ENCODE data around the gene SPATA6L.
"Not testable (repeated sequence)": the region's sequence is repeated elsewhere in the genome, so short reads cannot be mapped to it uniquely, and the experiment has no call there.

SPATA6L gene

DNA sequence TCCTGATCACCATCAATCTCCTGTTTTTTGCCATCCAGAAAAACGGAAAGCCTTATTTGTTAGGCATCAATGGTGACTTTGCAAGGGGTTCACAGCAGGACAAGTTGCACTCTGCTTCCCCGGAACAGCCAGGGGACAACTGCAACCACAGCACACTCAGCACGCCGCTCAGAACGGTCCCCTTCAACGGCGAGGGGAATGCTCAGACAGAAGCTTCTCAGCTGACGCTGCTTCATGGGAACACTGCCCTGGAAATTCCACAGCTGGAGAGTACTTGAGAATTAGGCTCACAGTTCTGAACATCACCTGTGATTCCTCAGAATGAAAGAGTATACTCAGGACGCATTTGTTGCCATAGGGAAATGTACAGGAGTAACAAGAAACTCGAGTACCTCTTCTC, 44.3 kb downstream of the SPATA6L start:
- no peak for DNase-seq

GRCh38 chr9:4620881-4621555, 45.3 kb downstream of the SPATA6L start:
- no peak for DNase-seq

DNA sequence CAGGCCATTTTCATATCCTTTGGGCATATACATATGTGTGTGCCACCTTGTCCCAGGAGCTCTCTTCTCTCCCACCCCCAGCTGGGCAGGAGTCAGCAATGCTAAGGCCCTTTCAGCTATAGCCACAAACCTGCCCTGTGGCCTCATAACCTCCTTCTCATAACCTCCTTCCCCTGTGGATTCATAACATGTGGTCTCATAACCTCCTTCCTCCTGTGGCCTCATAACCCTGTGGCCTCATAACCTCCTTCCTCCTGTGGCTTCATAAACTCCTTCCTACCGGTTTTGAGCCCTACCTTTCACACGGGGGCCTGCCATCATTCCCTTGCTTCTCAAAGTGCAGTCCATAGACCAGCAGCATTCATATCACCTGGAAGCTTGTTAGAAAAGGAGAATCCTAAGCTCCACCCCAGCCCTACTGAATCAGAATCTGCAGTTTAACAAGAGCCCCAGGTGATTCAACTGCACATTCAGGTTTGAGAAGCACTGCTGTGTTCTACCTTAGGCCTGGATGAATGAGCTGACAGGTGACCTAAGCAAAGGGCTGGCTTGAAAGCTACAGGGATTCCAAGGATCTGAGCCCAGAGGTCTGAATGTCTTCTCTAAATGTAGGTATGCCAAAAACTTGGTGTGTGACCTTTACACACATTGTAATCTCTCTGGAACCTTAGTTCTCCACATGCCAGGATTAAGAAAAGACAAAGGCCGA, 46.1 kb downstream of the SPATA6L start:
- DNase-seq, result no peak

DNA sequence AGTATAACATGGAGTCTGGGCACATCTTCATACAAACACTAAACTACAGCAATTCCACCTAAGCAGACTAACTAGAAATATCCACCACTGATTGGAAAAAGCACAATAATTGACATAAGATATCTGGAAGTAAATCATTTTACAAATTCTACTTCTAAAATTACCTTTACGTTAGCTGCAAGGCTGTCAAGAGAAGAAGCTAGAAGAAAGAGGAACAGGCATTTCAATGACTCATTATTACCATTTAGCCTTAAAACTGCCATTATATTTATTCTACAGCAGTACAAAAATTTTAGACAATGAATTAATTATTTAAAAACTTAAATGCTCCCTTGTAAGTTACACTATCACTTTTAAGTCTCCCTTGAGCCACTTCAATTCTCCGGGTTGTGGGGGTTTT, 47.6 kb downstream of the SPATA6L start:
- no peak for DNase-seq

- no peak for DNase-seq
Observed at GRCh38 chr9:4617752-4618151, 48.5 kb downstream of the SPATA6L start.

- DNase-seq, result no peak
Observed at GRCh38 chr9:4615778-4616177, 50.5 kb downstream of the SPATA6L start.

DNA sequence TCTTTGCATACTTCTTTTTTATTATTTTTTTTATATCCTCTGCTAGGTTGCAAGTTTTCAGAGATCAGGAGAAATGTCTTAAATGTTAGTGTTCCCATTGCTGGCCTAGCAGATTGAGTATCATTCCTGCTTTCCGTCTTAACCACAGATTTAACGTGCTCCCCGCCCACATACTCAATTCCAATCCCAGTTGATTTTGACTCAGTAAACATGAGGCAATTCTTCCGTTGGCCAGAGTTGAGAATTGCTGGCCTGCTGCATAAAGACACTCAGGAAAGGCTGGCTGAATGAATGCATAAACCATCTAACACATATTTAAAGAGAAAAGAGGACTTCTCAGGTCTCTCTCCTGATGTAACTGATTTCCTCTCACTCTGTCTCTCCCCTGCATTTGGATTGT, 51.0 kb downstream of the SPATA6L start:
- DNase-seq, result no peak

GRCh38 chr9:4614627-4615026, 51.7 kb downstream of the SPATA6L start:
- DNase-seq, result no peak

DNA sequence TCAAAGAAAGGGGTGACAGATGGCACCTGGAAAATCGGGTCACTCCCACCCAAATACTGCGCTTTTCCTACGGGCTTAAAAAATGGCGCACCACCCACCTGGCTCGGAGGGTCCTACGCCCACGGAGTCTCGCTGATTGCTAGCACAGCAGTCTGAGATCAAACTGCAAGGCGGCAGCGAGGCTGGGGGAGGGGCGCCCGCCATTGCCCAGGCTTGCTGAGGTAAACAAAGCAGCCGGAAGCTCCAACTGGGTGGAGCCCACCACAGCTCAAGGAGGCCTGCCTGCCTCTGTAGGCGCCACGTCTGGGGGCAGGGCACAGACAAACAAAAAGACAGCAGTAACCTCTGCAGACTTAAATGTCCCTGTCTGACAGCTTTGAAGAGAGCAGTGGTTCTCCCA, 60.2 kb downstream of the SPATA6L start:
- DNase-seq, result not testable (repeated sequence)

GRCh38 chr9:4604678-4605095, 61.6 kb downstream of the SPATA6L start:
- DNase-seq, result peak; percentile 74

DNA sequence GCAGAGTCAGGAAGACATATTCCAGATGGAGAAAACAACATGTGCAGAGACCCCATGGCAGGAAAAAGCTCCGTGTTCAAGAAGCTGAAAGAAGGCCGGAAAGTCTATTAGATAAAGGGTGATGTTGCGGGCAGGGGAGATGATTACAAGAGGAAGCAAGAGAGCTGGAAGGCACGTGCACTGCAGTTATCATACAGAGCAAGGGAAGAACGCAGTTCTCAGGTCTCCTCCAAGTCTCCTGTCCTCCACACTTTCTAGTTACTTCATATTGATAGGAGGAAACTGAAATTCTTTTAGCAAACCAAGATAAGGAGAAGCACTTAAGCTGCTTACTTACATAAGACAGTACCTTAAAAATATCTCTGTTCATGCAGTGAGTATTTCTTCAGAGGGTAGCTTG, 62.5 kb downstream of the SPATA6L start:
- no peak for DNase-seq

GRCh38 chr9:4600368-4600767, 65.9 kb downstream of the SPATA6L start:
- DNase-seq, result no peak

DNA sequence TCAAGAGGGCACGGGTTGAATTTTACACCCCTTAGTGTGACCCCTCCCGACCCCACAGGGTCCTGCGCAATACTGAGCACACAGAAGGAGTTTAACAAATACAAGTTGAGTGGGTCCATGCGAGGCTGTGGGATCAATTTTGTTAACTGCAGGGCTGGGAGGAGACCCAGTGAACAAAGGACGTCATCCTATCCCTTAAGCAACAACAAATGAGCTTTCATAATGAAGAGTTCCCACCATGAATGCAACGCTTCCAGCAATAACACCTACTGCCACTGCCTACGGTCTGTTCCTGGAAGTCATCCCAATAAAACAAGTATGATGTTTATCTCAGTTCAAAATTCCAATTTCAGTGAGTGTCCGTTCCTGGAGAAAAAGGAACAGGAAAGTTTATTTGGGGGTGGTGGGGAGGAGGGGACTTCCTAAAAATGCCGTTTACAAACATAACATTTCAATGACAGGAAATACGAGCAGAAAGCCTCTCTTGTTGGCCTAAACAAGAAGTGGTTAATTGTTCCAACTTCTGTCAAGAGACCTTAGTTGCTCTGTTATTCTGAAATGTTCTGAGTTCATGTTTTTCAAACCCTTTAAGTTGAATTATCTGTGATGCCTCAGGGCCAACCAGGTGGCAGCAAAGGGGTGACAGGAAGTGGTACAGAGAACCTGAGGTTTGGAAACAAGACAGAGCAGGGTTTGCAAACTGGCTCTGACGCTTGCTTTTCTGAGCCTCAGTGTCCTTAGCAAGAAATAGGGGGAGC, 69.9 kb downstream of the SPATA6L start:
- no peak for DNase-seq

DNA sequence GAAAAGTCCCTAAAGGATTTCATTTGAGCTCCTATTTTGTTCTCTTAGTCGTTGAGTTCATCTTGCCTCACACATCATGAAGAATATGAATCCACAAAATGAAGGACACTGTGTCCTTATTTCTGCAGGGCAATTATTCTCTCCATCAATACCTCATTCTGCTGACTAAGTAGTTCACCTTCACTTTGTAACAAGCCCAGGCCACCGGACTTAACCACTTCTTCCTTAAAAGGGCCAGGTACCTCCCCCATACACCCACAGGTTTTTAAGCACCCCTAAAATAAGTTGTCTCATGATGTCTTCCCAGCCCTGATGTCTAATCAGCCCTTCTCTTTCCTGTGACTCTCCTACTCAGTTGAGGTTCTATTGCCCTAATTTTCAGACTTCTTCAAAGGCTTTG, 71.3 kb downstream of the SPATA6L start:
- no peak for DNase-seq

DNA sequence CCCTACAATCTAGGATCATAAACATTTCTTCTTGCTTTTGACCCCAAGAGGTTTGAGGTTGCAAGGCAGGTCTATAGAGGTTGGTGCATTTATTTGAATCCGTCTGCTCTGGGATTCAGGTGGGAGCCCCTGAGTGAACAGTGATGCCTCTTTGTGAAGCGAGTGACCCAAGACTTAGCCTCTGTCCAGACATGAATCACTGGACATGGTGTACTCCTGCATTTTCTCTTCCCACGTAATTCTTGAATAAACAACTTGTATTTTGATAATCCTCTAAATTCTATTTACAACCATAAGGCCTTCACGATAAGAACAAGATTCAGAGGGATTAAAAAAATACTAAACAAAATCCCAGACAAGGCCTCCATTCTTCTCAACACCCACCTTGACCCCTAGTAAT, 71.7 kb downstream of the SPATA6L start:
- DNase-seq, result no peak

GRCh38 chr9:4592886-4593285, 73.4 kb downstream of the SPATA6L start:
- no peak for DNase-seq

GRCh38 chr9:4592295-4592694, 74.0 kb downstream of the SPATA6L start:
- no peak for DNase-seq

- no peak for DNase-seq
Observed at GRCh38 chr9:4591123-4591500, 75.2 kb downstream of the SPATA6L start.

- no peak for DNase-seq
Observed at GRCh38 chr9:4590430-4591122, 75.7 kb downstream of the SPATA6L start.

DNA sequence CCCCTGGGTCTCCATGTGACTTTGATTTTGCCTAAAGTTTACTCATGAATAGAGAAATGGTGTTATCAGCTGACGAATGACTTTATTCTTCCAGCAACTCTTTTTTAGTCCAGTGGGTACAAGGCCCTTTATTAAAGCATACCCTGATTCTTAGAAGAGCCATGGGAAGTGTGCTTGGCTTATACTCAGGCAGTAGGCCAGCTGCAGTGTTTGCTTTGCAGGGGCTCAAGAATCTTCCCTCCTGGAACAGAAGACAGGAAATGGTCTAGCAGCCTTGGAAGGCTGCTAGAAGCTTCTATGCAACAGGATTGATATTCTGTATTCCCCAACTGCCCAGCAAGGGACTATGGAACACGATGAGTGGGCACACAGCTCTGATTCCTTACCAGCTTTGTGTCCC, 77.6 kb downstream of the SPATA6L start:
- no peak for DNase-seq

DNA sequence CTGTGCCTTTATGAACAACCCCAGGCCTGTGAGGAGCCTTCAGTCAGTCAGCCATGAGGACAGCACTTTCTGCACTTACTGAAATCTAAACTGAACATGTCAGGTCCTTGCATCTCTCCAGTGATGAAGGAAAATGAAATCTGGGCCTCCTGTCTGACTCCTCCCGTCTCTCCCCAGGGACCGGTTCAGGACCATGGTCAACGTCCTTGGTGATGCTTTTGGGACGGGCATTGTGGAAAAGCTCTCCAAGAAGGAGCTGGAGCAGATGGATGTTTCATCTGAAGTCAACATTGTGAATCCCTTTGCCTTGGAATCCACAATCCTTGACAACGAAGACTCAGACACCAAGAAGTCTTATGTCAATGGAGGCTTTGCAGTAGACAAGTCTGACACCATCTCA, 81.1 kb downstream of the SPATA6L start:
- no peak for DNase-seq

- DNase-seq, result no peak
Observed at GRCh38 chr9:4584636-4585035, 81.6 kb downstream of the SPATA6L start.

DNA sequence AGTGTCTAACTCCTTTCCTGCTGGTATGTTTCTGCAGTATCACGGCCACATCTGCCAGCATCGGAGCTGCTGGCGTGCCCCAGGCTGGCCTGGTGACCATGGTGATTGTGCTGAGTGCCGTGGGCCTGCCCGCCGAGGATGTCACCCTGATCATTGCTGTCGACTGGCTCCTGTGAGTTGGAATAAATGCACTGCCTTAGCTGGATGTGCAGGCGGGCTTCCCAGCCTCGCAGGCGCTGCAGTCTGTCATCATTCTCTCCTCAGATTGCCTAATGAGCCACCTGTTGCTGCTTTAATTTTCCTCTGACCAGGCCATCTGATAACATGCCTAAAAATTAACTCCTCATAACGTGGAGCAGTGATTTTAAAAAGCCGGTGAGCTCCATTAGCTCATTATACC, 83.3 kb downstream of the SPATA6L start:
- no peak for DNase-seq

All from NCI-H1105 treated with DMSO at 0.1 percent for 48 hours (cell line).